WTC11 (cell line): ENCODE results near the gene AGTRAP. TPM values are rescaled to one million over a fixed set of nuclear protein-coding genes. Genes with fewer than 3 reads are reported as not detected.
A peak's percentile ranks its signal among the peaks of the same experiment; 100 is the strongest.

Experiments
- ATAC-seq: fragments of 200-7000 bp; cut with Tn5 transposase; 2 replicates; pipeline ENCODE4 v1.10.0; 2021; ENCODE audit warnings: mild to moderate bottlenecking, moderate library complexity
- CTCF ChIA-PET: fragments of 300-600 bp; sonication (Branson Sonifier 250); formaldehyde crosslinking; loops from one replicate; lab custom pipeline; 2021; ENCODE audit warnings: antibody characterized with exemption; lab: Charles Lee
- POLR2A ChIA-PET: fragments of 350-600 bp; sonication (Branson Sonifier 250); formaldehyde crosslinking; loops from one replicate; lab custom pipeline; 2021; ENCODE audit warnings: antibody characterized with exemption; lab: Charles Lee
- DNase-seq: peaks from one replicate; pipeline ENCODE4 v3.0.0; 2021; ENCODE audit warnings: low spot score
- H3K27ac Mint-ChIP-seq: 2 replicates; pipeline ENCODE4 v1.8.0; 2021; ENCODE audit warnings: mixed read lengths
- H3K27me3 Mint-ChIP-seq: 2 replicates; pipeline ENCODE4 v1.8.0; 2021; ENCODE audit warnings: low read depth, mild to moderate bottlenecking, moderate library complexity, mixed read lengths
- H3K36me3 Mint-ChIP-seq: 2 replicates; pipeline ENCODE4 v1.8.0; 2021; ENCODE audit warnings: mixed read lengths
- H3K4me1 Mint-ChIP-seq: 2 replicates; pipeline ENCODE4 v1.8.0; 2022; ENCODE audit warnings: mixed read lengths
- H3K4me3 Mint-ChIP-seq: 2 replicates; pipeline ENCODE4 v1.8.0; 2021; ENCODE audit warnings: mild to moderate bottlenecking, moderate library complexity, mixed read lengths
- H3K9me3 Mint-ChIP-seq: 2 replicates; pipeline ENCODE4 v1.8.0; 2021; ENCODE audit warnings: mixed read lengths
- AR ChIP-seq: fragments of 250-450 bp; sonication (Bioruptor Pico); IDR thresholded peaks from 2 replicates; pipeline ENCODE4 v1.9.0; 2021; ENCODE audit warnings: mild to moderate bottlenecking
- ATF1 ChIP-seq: sonication (generic); formaldehyde crosslinking; IDR thresholded peaks from 2 replicates; pipeline ENCODE4 v1.8.1; 2023; ENCODE audit warnings: mild to moderate bottlenecking, moderate library complexity, missing genetic modification reagents
- CDX4 ChIP-seq: fragments of 250-450 bp; sonication (Bioruptor Pico); IDR thresholded peaks from 2 replicates; pipeline ENCODE4 v1.9.0; 2021; ENCODE audit warnings: moderate library complexity, mild to moderate bottlenecking, inconsistent platforms, borderline replicate concordance
- CTCF ChIP-seq: fragments of 200-600 bp; IDR thresholded peaks from 2 replicates; pipeline ENCODE4 v1.8.0; 2022; ENCODE audit warnings: antibody characterized with exemption
- E2F1 ChIP-seq: sonication (generic); formaldehyde crosslinking; IDR thresholded peaks from 2 replicates; pipeline ENCODE4 v1.8.0; 2022; ENCODE audit warnings: mild to moderate bottlenecking, missing genetic modification reagents
- FOXJ3 ChIP-seq: sonication (generic); formaldehyde crosslinking; IDR thresholded peaks from 2 replicates; pipeline ENCODE4 v1.9.0; 2021; ENCODE audit warnings: missing genetic modification reagents, mild to moderate bottlenecking, borderline replicate concordance
- FOXK1 ChIP-seq: sonication (generic); formaldehyde crosslinking; IDR thresholded peaks from 2 replicates; pipeline ENCODE4 v1.8.0; 2022; ENCODE audit warnings: mild to moderate bottlenecking, moderate library complexity, missing genetic modification reagents
- GRHL2 ChIP-seq: fragments of 250-450 bp; sonication (Bioruptor Pico); IDR thresholded peaks from 2 replicates; pipeline ENCODE4 v1.8.0; 2022; ENCODE audit warnings: mild to moderate bottlenecking, moderate library complexity; ENCODE audit not compliant: insufficient replicate concordance, severe bottlenecking
- JUN ChIP-seq: sonication (generic); formaldehyde crosslinking; IDR thresholded peaks from 2 replicates; pipeline ENCODE4 v1.8.0; 2023; ENCODE audit warnings: mild to moderate bottlenecking, missing genetic modification reagents
- MLX ChIP-seq: sonication (generic); formaldehyde crosslinking; IDR thresholded peaks from 2 replicates; pipeline ENCODE4 v1.8.1; 2023; ENCODE audit warnings: mild to moderate bottlenecking, missing genetic modification reagents, moderate library complexity
- NFATC4 ChIP-seq: fragments of 250-450 bp; sonication (Bioruptor Pico); IDR thresholded peaks from 2 replicates; pipeline ENCODE4 v1.9.0; 2021; ENCODE audit warnings: mild to moderate bottlenecking
- NFYB ChIP-seq: sonication (generic); formaldehyde crosslinking; conservative IDR thresholded peaks from 2 replicates; pipeline ENCODE4 v1.8.0; 2022; ENCODE audit warnings: low read depth, missing genetic modification reagents
- PRDM15 ChIP-seq: sonication (generic); formaldehyde crosslinking; IDR thresholded peaks from 2 replicates; pipeline ENCODE4 v1.8.0; 2022; ENCODE audit warnings: missing genetic modification reagents
- PRRX2 ChIP-seq: fragments of 250-450 bp; sonication (Bioruptor Pico); IDR thresholded peaks from 2 replicates; pipeline ENCODE4 v1.8.0; 2021; ENCODE audit warnings: mild to moderate bottlenecking
- RELA ChIP-seq: sonication (generic); formaldehyde crosslinking; IDR thresholded peaks from 2 replicates; pipeline ENCODE4 v1.8.1; 2022; ENCODE audit warnings: missing genetic modification reagents, mild to moderate bottlenecking, borderline replicate concordance
- SMAD3 ChIP-seq: sonication (generic); formaldehyde crosslinking; IDR thresholded peaks from 2 replicates; pipeline ENCODE4 v1.8.0; 2022; ENCODE audit warnings: missing genetic modification reagents, mild to moderate bottlenecking, borderline replicate concordance
- TEAD1 ChIP-seq: sonication (generic); formaldehyde crosslinking; IDR thresholded peaks from 2 replicates; pipeline ENCODE4 v1.8.0; 2022; ENCODE audit warnings: mild to moderate bottlenecking, missing genetic modification reagents
- ZBTB21 ChIP-seq: sonication (generic); formaldehyde crosslinking; IDR thresholded peaks from 2 replicates; pipeline ENCODE4 v1.8.1; 2023; ENCODE audit warnings: mild to moderate bottlenecking, missing genetic modification reagents, borderline replicate concordance
- ZNF121 ChIP-seq: sonication (generic); formaldehyde crosslinking; IDR thresholded peaks from 2 replicates; pipeline ENCODE4 v1.8.0; 2023; ENCODE audit warnings: missing genetic modification reagents
- ZNF263 ChIP-seq: sonication (generic); formaldehyde crosslinking; IDR thresholded peaks from 2 replicates; pipeline ENCODE4 v1.8.1; 2022; ENCODE audit warnings: low read depth, mild to moderate bottlenecking, moderate library complexity, missing genetic modification reagents
- ZNF396 ChIP-seq: fragments of 250-450 bp; sonication (Bioruptor Pico); IDR thresholded peaks from 2 replicates; pipeline ENCODE4 v1.8.0; 2021; ENCODE audit warnings: mild to moderate bottlenecking, moderate library complexity, borderline replicate concordance
- total RNA-seq: library from RNA; stranded (reverse); gene quantifications from 3 replicates; pipeline ENCODE4 v1.2.3, GENCODE V29; 2021

Gene AGTRAP
- total RNA-seq, 1 experiment from 2014 or later, result 81.6 TPM

- TF ChIP-seq E2F1 (CRISPR knock-in tag) (no peak), SMAD3 (no peak), CDX4 (no peak)
Observed at GRCh38 chr1:11746092-11746491, 10.2 kb downstream of the AGTRAP start (continued).

- Mint-ChIP-seq H3K27me3 (no peaks in the 10 kb centered on the region), H3K4me1 (peaks cover 9% of the 10 kb centered on the region), H3K4me3 (no peak overlapping the region), H3K9me3 (no peaks in the 10 kb centered on the region), H3K27ac (peak overlapping the region; percentile 40; the same call in 1 of the 2 replicates)
- DNase-seq, result no peak
- CTCF ChIA-PET, result interaction anchor here (1.0 to 1.2 kb wide), 2 partner anchors 38 to 40 kb away, joined by 3 to 4 read pairs; no protein-coding TSS in a partner anchor
- ATAC-seq, result no peak
- POLR2A ChIA-PET, result no interaction called here
- TF ChIP-seq ZNF396 (CRISPR knock-in tag) (no peak), ZNF263 (no peak), MLX (CRISPR knock-in tag) (no peak), PRDM15 (CRISPR knock-in tag) (no peak), CTCF (no peak), FOXK1 (CRISPR knock-in tag) (no peak), RELA (CRISPR knock-in tag) (no peak), GRHL2 (no peak), AR (CRISPR knock-in tag) (no peak), ZBTB21 (CRISPR knock-in tag) (no peak), ZNF121 (CRISPR knock-in tag) (no peak), NFYB (CRISPR knock-in tag) (no peak), FOXJ3 (CRISPR knock-in tag) (no peak), CDX4 (no peak), JUN (no peak), TEAD1 (CRISPR knock-in tag) (no peak), PRRX2 (CRISPR knock-in tag) (no peak), NFATC4 (no peak), ATF1 (CRISPR knock-in tag) (no peak)
- TF ChIP-seq, all 79 proteins: peak for 0
- H3K36me3 Mint-ChIP-seq, result peaks cover 24% of the 10 kb centered on the region
Observed at GRCh38 chr1:11746795-11747487, 11.0 kb downstream of the AGTRAP start.
